Mucosa of descending colon (tissue), 3 donors: ENCODE results near the gene KCNK16. TPM values are rescaled to one million over a fixed set of nuclear protein-coding genes. Genes with fewer than 3 reads are reported as not detected.

Source experiments
- ATAC-seq: fragments of 200-7000 bp; cut with Tn5 transposase; one replicate; pipeline ENCODE4 v1.9.1; 2020; ENCODE audit warnings: mild to moderate bottlenecking, moderate library complexity
- DNase-seq, 3 donors: peaks; one replicate each; pipeline ENCODE4 v3.0.0-alpha.2; 2020
- H3K36me3 ChIP-seq: fragments of 200-600 bp; one replicate; pipeline ENCODE4 v1.8.0; 2021; ENCODE audit warnings: low read depth, mild to moderate bottlenecking
- H3K4me1 ChIP-seq: fragments of 200-600 bp; one replicate; pipeline ENCODE4 v1.8.0; 2021; ENCODE audit warnings: low read depth, mild to moderate bottlenecking
- H3K4me3 ChIP-seq: fragments of 200-600 bp; one replicate; pipeline ENCODE4 v1.8.0; 2021; ENCODE audit warnings: mild to moderate bottlenecking
- H3K9me3 ChIP-seq: fragments of 200-600 bp; one replicate; pipeline ENCODE4 v1.8.0; 2021; ENCODE audit warnings: mild to moderate bottlenecking
- CTCF ChIP-seq: fragments of 200-600 bp; IDR thresholded peaks from one replicate; pipeline ENCODE4 v1.8.0; 2022; ENCODE audit warnings: antibody characterized with exemption, mild to moderate bottlenecking
- intact Hi-C, 2 donors: fragments of 100-400 bp; cut with DNase I in 1 of 2; cut with micrococcal nuclease in 1 of 2; formaldehyde crosslinking; loops; one replicate each; pipeline versions ENCODE4 v1.11.0 to v1.11.1; 2022; cut with DNase I, micrococcal nuclease
- total RNA-seq, 3 donors: library from RNA; stranded (reverse); fragmentation: NEBNext Ultra II Directional in 2 of 3; extraction: Animal tissue kit (Norgen Biotek cat#: 25700) in 2 of 3; gene quantifications; one replicate each; pipeline versions ENCODE4 v1.2.1 to v1.2.4, GENCODE V29; 2021 to 2023
- donor health status: DM: no; HTN: no; CAD: no; lungs with moderate emphysema.
- donor health status: DM: no; HTN: no; CAD: no.
- donor health status: DM: no; HTN: yes; CAD: no.

The KCNK16 gene
- total RNA-seq, 3 donors from 2014 or later, result not detected

GRCh38 chr6:39321761-39322160, 741 bp downstream of the KCNK16 start:
- no peaks in the 10 kb centered on the region for H3K4me1 ChIP-seq
- no peaks in the 10 kb centered on the region for H3K9me3 ChIP-seq
- ATAC-seq (no peak), DNase-seq (no peak)
- no peak overlapping the region for H3K4me3 ChIP-seq
- no peak for TF ChIP-seq CTCF
- intact Hi-C loops, result no loop called here
- no peaks in the 10 kb centered on the region for H3K36me3 ChIP-seq

- ATAC-seq (no peak), DNase-seq (no peak)
- no peak for TF ChIP-seq CTCF
- Histone ChIP-seq H3K9me3 (no peaks in the 10 kb centered on the region), H3K36me3 (no peaks in the 10 kb centered on the region), H3K4me1 (no peaks in the 10 kb centered on the region), H3K4me3 (no peak overlapping the region)
- intact Hi-C loops, result no loop called here
These were observed 2.0 kb downstream of the KCNK16 start for GRCh38 chr6:39320363-39320984.

- no peaks in the 10 kb centered on the region for H3K9me3 ChIP-seq
- intact Hi-C loops, result no loop called here
- no peaks in the 10 kb centered on the region for H3K36me3 ChIP-seq
- H3K4me1 ChIP-seq, result no peaks in the 10 kb centered on the region
- DNase-seq (no peak), ATAC-seq (no peak)
- no peak overlapping the region for H3K4me3 ChIP-seq
- TF ChIP-seq CTCF, result no peak
These were observed 2.7 kb downstream of the KCNK16 start for GRCh38 chr6:39319621-39320362.

- no peaks in the 10 kb centered on the region for H3K9me3 ChIP-seq
- H3K4me3 ChIP-seq, result no peak overlapping the region
- intact Hi-C loops, result no loop called here
- ATAC-seq, result no peak
- no peaks in the 10 kb centered on the region for H3K36me3 ChIP-seq
- DNase-seq, result no peak
- no peak for TF ChIP-seq CTCF
- peaks cover 17% of the 10 kb centered on the region for H3K4me1 ChIP-seq
These were observed 5.2 kb downstream of the KCNK16 start for GRCh38 chr6:39317256-39317655.

- peaks cover 17% of the 10 kb centered on the region for H3K4me1 ChIP-seq
- DNase-seq, result no peak
- no peak for TF ChIP-seq CTCF
- peak; percentile 7 for ATAC-seq
- intact Hi-C loops, result loop anchor here in 1 of 2 donors (5.0 kb wide), 1 partner anchor 442 kb away; no protein-coding TSS in a partner anchor
- H3K4me3 ChIP-seq, result no peak within 1 kb of the TSS
- H3K9me3 ChIP-seq, result no peaks in the 10 kb centered on the region
- no peaks in the 10 kb centered on the region for H3K36me3 ChIP-seq
These were observed 8.2 kb downstream of the KCNK16 start, which contains the start of gene KCNK17 for GRCh38 chr6:39314273-39314795. Gene KCNK17, minus strand, starts transcription at chr6:39314419. Its CDS starts 99 bp downstream, at chr6:39314320.
